ENCODE results near the gene LIG4. TPM values are rescaled to one million over a fixed set of nuclear protein-coding genes. Genes with fewer than 3 reads are reported as not detected.

The LIG4 gene
- total RNA-seq = 8.9 TPM in 2 replicates

- intact Hi-C loops (cut with micrococcal nuclease) = loop anchor here (1.0 to 5.0 kb wide), 6 partner anchors 38 to 1922 kb away; partner anchors contain the start of genes ARGLU1 and IRS2
Measured at GRCh38 chr13:108215436-108215835, at the start of gene LIG4. Gene LIG4 (minus strand): TSS chr13:108215536. CDS start chr13:108211268, 4,268 bp downstream.

- intact Hi-C loops (cut with micrococcal nuclease) = no loop called here
Measured at GRCh38 chr13:108263621-108264355, 48.5 kb upstream of the LIG4 start.

- intact Hi-C loops (cut with micrococcal nuclease) = no loop called here
Measured at GRCh38 chr13:108257248-108257647, 41.9 kb upstream of the LIG4 start.

GRCh38 chr13:108249150-108249549, 33.8 kb upstream of the LIG4 start:
- intact Hi-C loops (cut with micrococcal nuclease) = no loop called here

- intact Hi-C loops (cut with micrococcal nuclease) = no loop called here
Measured at GRCh38 chr13:108230377-108230776, 15.0 kb upstream of the LIG4 start.

GRCh38 chr13:108227651-108228272, 12.4 kb upstream of the LIG4 start:
- intact Hi-C loops (cut with micrococcal nuclease) = loop anchor here (1.0 to 5.0 kb wide), 4 partner anchors 9 to 670 kb away; partner anchors contain the start of gene ABHD13

- intact Hi-C loops (cut with micrococcal nuclease) = loop anchor here (5.0 kb wide), 2 partner anchors 281 to 671 kb away; no protein-coding TSS in a partner anchor
Measured at GRCh38 chr13:108226184-108226583, 10.8 kb upstream of the LIG4 start.

GRCh38 chr13:108225440-108225839, 10.1 kb upstream of the LIG4 start:
- intact Hi-C loops (cut with micrococcal nuclease) = loop anchor here (5.0 kb wide), 2 partner anchors 282 to 672 kb away; no protein-coding TSS in a partner anchor

- intact Hi-C loops (cut with micrococcal nuclease) = no loop called here
Measured at GRCh38 chr13:108223687-108224503, 8.6 kb upstream of the LIG4 start.

GRCh38 chr13:108220041-108220440, 4.7 kb upstream of the LIG4 start:
- intact Hi-C loops (cut with micrococcal nuclease) = no loop called here

- intact Hi-C loops (cut with micrococcal nuclease) = loop anchor here (1.0 to 5.0 kb wide), 6 partner anchors 9 to 1919 kb away; partner anchors contain the start of genes ARGLU1 and IRS2
Measured at GRCh38 chr13:108218044-108218974, 3.0 kb upstream of the LIG4 start, which contains the start of gene ABHD13. Gene ABHD13 (plus strand): TSS chr13:108218392. CDS start chr13:108229219, 10,827 bp downstream.

GRCh38 chr13:108217307-108218043, 2.1 kb upstream of the LIG4 start:
- intact Hi-C loops (cut with micrococcal nuclease) = loop anchor here (1.0 to 5.0 kb wide), 6 partner anchors 10 to 1920 kb away; partner anchors contain the start of genes ARGLU1 and IRS2

- intact Hi-C loops (cut with micrococcal nuclease) = loop anchor here (1.0 to 5.0 kb wide), 6 partner anchors 37 to 1923 kb away; partner anchors contain the start of genes ARGLU1 and IRS2
Measured at GRCh38 chr13:108214441-108215271, 680 bp downstream of the LIG4 start.

- intact Hi-C loops (cut with micrococcal nuclease) = no loop called here
Measured at GRCh38 chr13:108213946-108214345, 1.4 kb downstream of the LIG4 start.

- intact Hi-C loops (cut with micrococcal nuclease) = no loop called here
Measured at GRCh38 chr13:108212886-108213285, 2.5 kb downstream of the LIG4 start.

GRCh38 chr13:108210551-108210950, 4.8 kb downstream of the LIG4 start:
- intact Hi-C loops (cut with micrococcal nuclease) = no loop called here

GRCh38 chr13:108200781-108201398, 14.4 kb downstream of the LIG4 start:
- intact Hi-C loops (cut with micrococcal nuclease) = no loop called here

- intact Hi-C loops (cut with micrococcal nuclease) = no loop called here
Measured at GRCh38 chr13:108195861-108196260, 19.5 kb downstream of the LIG4 start.
